ENCODE measurements around the gene MPPE1.

GRCh38 chr18:11871501-11871900, 36.6 kb downstream of the MPPE1 start:
- no peak for TF ChIP-seq POLR2A (IDR thresholded peaks at IDR 0.05)
- TF ChIP-seq POLR2AphosphoS5 (IDR thresholded peaks at IDR 0.05): no peak

Measured in upper lobe of left lung (tissue), 4 donors.